WTC11 (cell line): ENCODE data around the gene ST6GALNAC5. TPM values are rescaled to one million over a fixed set of nuclear protein-coding genes. Genes with fewer than 3 reads are reported as not detected.

Source experiments
- ATAC-seq: fragments of 200-7000 bp; cut with Tn5 transposase; 2 replicates; pipeline ENCODE4 v1.10.0; 2021; ENCODE audit warnings: mild to moderate bottlenecking, moderate library complexity
- CTCF ChIA-PET: fragments of 300-600 bp; sonication (Branson Sonifier 250); formaldehyde crosslinking; loops from one replicate; lab custom pipeline; 2021; ENCODE audit warnings: antibody characterized with exemption; lab: Charles Lee
- POLR2A ChIA-PET: fragments of 350-600 bp; sonication (Branson Sonifier 250); formaldehyde crosslinking; loops from one replicate; lab custom pipeline; 2021; ENCODE audit warnings: antibody characterized with exemption; lab: Charles Lee
- DNase-seq: peaks from one replicate; pipeline ENCODE4 v3.0.0; 2021; ENCODE audit warnings: low spot score
- H3K27ac Mint-ChIP-seq: 2 replicates; pipeline ENCODE4 v1.8.0; 2021; ENCODE audit warnings: mixed read lengths
- H3K27me3 Mint-ChIP-seq: 2 replicates; pipeline ENCODE4 v1.8.0; 2021; ENCODE audit warnings: low read depth, mild to moderate bottlenecking, moderate library complexity, mixed read lengths
- H3K36me3 Mint-ChIP-seq: 2 replicates; pipeline ENCODE4 v1.8.0; 2021; ENCODE audit warnings: mixed read lengths
- H3K4me1 Mint-ChIP-seq: 2 replicates; pipeline ENCODE4 v1.8.0; 2022; ENCODE audit warnings: mixed read lengths
- H3K4me3 Mint-ChIP-seq: 2 replicates; pipeline ENCODE4 v1.8.0; 2021; ENCODE audit warnings: mild to moderate bottlenecking, moderate library complexity, mixed read lengths
- H3K9me3 Mint-ChIP-seq: 2 replicates; pipeline ENCODE4 v1.8.0; 2021; ENCODE audit warnings: mixed read lengths
- ATF3 ChIP-seq: sonication (generic); formaldehyde crosslinking; conservative IDR thresholded peaks from 2 replicates; pipeline ENCODE4 v1.8.1; 2022; ENCODE audit warnings: mild to moderate bottlenecking, missing genetic modification reagents
- CREB1 ChIP-seq: sonication (generic); formaldehyde crosslinking; IDR thresholded peaks from 2 replicates; pipeline ENCODE4 v1.8.0; 2023; ENCODE audit warnings: mild to moderate bottlenecking, missing genetic modification reagents
- ELF4 ChIP-seq: sonication (generic); formaldehyde crosslinking; IDR thresholded peaks from 2 replicates; pipeline ENCODE4 v1.8.1; 2022; ENCODE audit warnings: low read depth, mild to moderate bottlenecking, moderate library complexity, missing genetic modification reagents
- FOXP1 ChIP-seq: sonication (generic); formaldehyde crosslinking; IDR thresholded peaks from 2 replicates; pipeline ENCODE4 v1.8.0; 2022; ENCODE audit warnings: missing genetic modification reagents, mild to moderate bottlenecking, moderate library complexity, borderline replicate concordance
- IRF2 ChIP-seq: sonication (generic); formaldehyde crosslinking; IDR thresholded peaks from 2 replicates; pipeline ENCODE4 v1.8.0; 2022; ENCODE audit warnings: low read depth, missing genetic modification reagents, borderline replicate concordance
- MYBL2 ChIP-seq: sonication (generic); formaldehyde crosslinking; IDR thresholded peaks from 2 replicates; pipeline ENCODE4 v1.8.1; 2023; ENCODE audit warnings: mild to moderate bottlenecking, moderate library complexity, missing genetic modification reagents
- NFATC4 ChIP-seq: fragments of 250-450 bp; sonication (Bioruptor Pico); IDR thresholded peaks from 2 replicates; pipeline ENCODE4 v1.9.0; 2021; ENCODE audit warnings: mild to moderate bottlenecking
- PRDM15 ChIP-seq: sonication (generic); formaldehyde crosslinking; IDR thresholded peaks from 2 replicates; pipeline ENCODE4 v1.8.0; 2022; ENCODE audit warnings: missing genetic modification reagents
- SP1 ChIP-seq: sonication (generic); formaldehyde crosslinking; conservative IDR thresholded peaks from 2 replicates; pipeline ENCODE4 v1.8.1; 2022; ENCODE audit warnings: missing genetic modification reagents
- STAT6 ChIP-seq: sonication (generic); formaldehyde crosslinking; conservative IDR thresholded peaks from 2 replicates; pipeline ENCODE4 v1.8.1; 2023; ENCODE audit warnings: mild to moderate bottlenecking, low read depth, missing genetic modification reagents, moderate library complexity
- ZNF232 ChIP-seq: sonication (generic); formaldehyde crosslinking; IDR thresholded peaks from 2 replicates; pipeline ENCODE4 v1.8.0; 2022; ENCODE audit warnings: mild to moderate bottlenecking, missing genetic modification reagents
- ZNF263 ChIP-seq: sonication (generic); formaldehyde crosslinking; IDR thresholded peaks from 2 replicates; pipeline ENCODE4 v1.8.1; 2022; ENCODE audit warnings: low read depth, mild to moderate bottlenecking, moderate library complexity, missing genetic modification reagents
- ZNF416 ChIP-seq: fragments of 250-450 bp; sonication (Bioruptor Pico); IDR thresholded peaks from 2 replicates; pipeline ENCODE4 v1.9.0; 2021; ENCODE audit warnings: mild to moderate bottlenecking, inconsistent platforms
- ZNF423 ChIP-seq: fragments of 250-450 bp; sonication (Bioruptor Pico); IDR thresholded peaks from 2 replicates; pipeline ENCODE4 v2.1.2; 2022; ENCODE audit warnings: mild to moderate bottlenecking, moderate library complexity
- total RNA-seq: library from RNA; stranded (reverse); gene quantifications from 3 replicates; pipeline ENCODE4 v1.2.3, GENCODE V29; 2021
- TF ChIP-seq, protein P1 (sequence below): sonication (generic); formaldehyde crosslinking; IDR thresholded peaks from 2 replicates; pipeline ENCODE4 v1.8.1; 2022; ENCODE audit warnings: missing genetic modification reagents, borderline replicate concordance
- TF ChIP-seq, protein P2 (sequence below): fragments of 250-450 bp; sonication (Bioruptor Pico); IDR thresholded peaks from 2 replicates; pipeline ENCODE4 v1.8.0; 2021; ENCODE audit warnings: mild to moderate bottlenecking
- TF ChIP-seq, protein P3 (sequence below): sonication (generic); formaldehyde crosslinking; IDR thresholded peaks from 2 replicates; pipeline ENCODE4 v1.8.0; 2022; ENCODE audit warnings: mild to moderate bottlenecking, missing genetic modification reagents
- TF ChIP-seq, protein P4 (sequence below): sonication (generic); formaldehyde crosslinking; IDR thresholded peaks from 2 replicates; pipeline ENCODE4 v1.8.0; 2023; ENCODE audit warnings: missing genetic modification reagents, mild to moderate bottlenecking, borderline replicate concordance

Gene ST6GALNAC5
- total RNA-seq, 1 experiment from 2014 or later: 9.6 TPM

GRCh38 chr1:77057994-77058585 is 190.8 kb downstream of the ST6GALNAC5 start:
- peak; percentile 16 for DNase-seq
- ATAC-seq: peak; percentile 22; the same call in 1 of the 2 replicates
- Mint-ChIP-seq H3K36me3 (no peaks in the 10 kb centered on the region), H3K9me3 (peaks cover 5% of the 10 kb centered on the region), H3K4me1 (peaks cover 43% of the 10 kb centered on the region), H3K27me3 (no peaks in the 10 kb centered on the region), H3K4me3 (no peak overlapping the region), H3K27ac (no peak overlapping the region)
- no peak for TF ChIP-seq ATF3 (CRISPR knock-in tag)
- TF ChIP-seq ELF4 (CRISPR knock-in tag): no peak
- TF ChIP-seq, protein P1, sequence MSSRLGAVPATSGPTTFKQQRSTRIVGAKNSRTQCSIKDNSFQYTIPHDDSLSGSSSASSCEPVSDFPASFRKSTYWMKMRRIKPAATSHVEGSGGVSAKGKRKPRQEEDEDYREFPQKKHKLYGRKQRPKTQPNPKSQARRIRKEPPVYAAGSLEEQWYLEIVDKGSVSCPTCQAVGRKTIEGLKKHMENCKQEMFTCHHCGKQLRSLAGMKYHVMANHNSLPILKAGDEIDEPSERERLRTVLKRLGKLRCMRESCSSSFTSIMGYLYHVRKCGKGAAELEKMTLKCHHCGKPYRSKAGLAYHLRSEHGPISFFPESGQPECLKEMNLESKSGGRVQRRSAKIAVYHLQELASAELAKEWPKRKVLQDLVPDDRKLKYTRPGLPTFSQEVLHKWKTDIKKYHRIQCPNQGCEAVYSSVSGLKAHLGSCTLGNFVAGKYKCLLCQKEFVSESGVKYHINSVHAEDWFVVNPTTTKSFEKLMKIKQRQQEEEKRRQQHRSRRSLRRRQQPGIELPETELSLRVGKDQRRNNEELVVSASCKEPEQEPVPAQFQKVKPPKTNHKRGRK: no peak
- no peak for TF ChIP-seq IRF2 (CRISPR knock-in tag)
- no peak for TF ChIP-seq ZNF263 (CRISPR knock-in tag)
- TF ChIP-seq MYBL2 (CRISPR knock-in tag): no peak
- TF ChIP-seq ZNF416 (CRISPR knock-in tag): no peak
- TF ChIP-seq NFATC4 (CRISPR knock-in tag): no peak
- TF ChIP-seq STAT6: no peak
- TF ChIP-seq, protein P2, sequence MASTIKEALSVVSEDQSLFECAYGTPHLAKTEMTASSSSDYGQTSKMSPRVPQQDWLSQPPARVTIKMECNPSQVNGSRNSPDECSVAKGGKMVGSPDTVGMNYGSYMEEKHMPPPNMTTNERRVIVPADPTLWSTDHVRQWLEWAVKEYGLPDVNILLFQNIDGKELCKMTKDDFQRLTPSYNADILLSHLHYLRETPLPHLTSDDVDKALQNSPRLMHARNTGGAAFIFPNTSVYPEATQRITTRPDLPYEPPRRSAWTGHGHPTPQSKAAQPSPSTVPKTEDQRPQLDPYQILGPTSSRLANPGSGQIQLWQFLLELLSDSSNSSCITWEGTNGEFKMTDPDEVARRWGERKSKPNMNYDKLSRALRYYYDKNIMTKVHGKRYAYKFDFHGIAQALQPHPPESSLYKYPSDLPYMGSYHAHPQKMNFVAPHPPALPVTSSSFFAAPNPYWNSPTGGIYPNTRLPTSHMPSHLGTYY: no peak
- TF ChIP-seq CREB1 (CRISPR knock-in tag): no peak
- no peak for TF ChIP-seq ZNF232 (CRISPR knock-in tag)
- TF ChIP-seq SP1 (CRISPR knock-in tag): no peak
- TF ChIP-seq, protein P3, sequence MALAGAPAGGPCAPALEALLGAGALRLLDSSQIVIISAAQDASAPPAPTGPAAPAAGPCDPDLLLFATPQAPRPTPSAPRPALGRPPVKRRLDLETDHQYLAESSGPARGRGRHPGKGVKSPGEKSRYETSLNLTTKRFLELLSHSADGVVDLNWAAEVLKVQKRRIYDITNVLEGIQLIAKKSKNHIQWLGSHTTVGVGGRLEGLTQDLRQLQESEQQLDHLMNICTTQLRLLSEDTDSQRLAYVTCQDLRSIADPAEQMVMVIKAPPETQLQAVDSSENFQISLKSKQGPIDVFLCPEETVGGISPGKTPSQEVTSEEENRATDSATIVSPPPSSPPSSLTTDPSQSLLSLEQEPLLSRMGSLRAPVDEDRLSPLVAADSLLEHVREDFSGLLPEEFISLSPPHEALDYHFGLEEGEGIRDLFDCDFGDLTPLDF (CRISPR knock-in tag): no peak
- CTCF ChIA-PET: interaction anchor here (1.0 kb wide), 1 partner anchor 41 kb away, joined by 3 read pairs; no protein-coding TSS in a partner anchor
- POLR2A ChIA-PET: no interaction called here

DNA sequence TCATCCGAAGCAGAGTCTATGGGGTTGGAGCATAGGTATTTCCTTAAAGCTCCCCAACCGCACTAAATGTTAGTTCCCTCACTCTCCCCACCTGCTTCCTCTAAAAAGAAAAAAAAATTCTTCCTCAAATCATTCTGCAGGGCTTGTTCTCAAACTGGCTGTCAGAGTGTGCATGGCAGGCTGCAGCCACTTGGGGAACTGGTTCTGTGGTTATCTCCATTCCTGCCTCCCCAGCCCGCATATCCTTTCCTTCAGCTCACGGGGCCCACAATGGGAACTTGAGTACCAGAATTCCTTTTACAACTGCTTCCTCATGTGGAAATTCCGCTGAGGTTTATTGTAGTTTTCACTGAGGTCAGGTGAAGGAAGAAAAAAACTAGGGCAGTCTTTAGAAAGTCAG is 192.7 kb downstream of the ST6GALNAC5 start:
- ATAC-seq: peak; percentile 93
- peak; percentile 47 for DNase-seq
- no peaks in the 10 kb centered on the region for H3K36me3 Mint-ChIP-seq
- CTCF ChIA-PET: interaction anchor here (0.5 to 1.7 kb wide), 5 partner anchors 14 to 906 kb away, joined by 3 to 7 read pairs (median 3); no protein-coding TSS in a partner anchor
- no peak overlapping the region for H3K4me3 Mint-ChIP-seq
- peaks cover 3% of the 10 kb centered on the region for H3K9me3 Mint-ChIP-seq
- peaks cover 43% of the 10 kb centered on the region for H3K4me1 Mint-ChIP-seq
- POLR2A ChIA-PET: no interaction called here
- peak overlapping the region; percentile 66 for H3K27ac Mint-ChIP-seq
- no peaks in the 10 kb centered on the region for H3K27me3 Mint-ChIP-seq
- TF ChIP-seq ZNF423 (CRISPR knock-in tag) (no peak), PRDM15 (no peak), FOXP1 (CRISPR knock-in tag) (no peak)
- TF ChIP-seq, protein P3 (CRISPR knock-in tag): no peak
- TF ChIP-seq, protein P4, sequence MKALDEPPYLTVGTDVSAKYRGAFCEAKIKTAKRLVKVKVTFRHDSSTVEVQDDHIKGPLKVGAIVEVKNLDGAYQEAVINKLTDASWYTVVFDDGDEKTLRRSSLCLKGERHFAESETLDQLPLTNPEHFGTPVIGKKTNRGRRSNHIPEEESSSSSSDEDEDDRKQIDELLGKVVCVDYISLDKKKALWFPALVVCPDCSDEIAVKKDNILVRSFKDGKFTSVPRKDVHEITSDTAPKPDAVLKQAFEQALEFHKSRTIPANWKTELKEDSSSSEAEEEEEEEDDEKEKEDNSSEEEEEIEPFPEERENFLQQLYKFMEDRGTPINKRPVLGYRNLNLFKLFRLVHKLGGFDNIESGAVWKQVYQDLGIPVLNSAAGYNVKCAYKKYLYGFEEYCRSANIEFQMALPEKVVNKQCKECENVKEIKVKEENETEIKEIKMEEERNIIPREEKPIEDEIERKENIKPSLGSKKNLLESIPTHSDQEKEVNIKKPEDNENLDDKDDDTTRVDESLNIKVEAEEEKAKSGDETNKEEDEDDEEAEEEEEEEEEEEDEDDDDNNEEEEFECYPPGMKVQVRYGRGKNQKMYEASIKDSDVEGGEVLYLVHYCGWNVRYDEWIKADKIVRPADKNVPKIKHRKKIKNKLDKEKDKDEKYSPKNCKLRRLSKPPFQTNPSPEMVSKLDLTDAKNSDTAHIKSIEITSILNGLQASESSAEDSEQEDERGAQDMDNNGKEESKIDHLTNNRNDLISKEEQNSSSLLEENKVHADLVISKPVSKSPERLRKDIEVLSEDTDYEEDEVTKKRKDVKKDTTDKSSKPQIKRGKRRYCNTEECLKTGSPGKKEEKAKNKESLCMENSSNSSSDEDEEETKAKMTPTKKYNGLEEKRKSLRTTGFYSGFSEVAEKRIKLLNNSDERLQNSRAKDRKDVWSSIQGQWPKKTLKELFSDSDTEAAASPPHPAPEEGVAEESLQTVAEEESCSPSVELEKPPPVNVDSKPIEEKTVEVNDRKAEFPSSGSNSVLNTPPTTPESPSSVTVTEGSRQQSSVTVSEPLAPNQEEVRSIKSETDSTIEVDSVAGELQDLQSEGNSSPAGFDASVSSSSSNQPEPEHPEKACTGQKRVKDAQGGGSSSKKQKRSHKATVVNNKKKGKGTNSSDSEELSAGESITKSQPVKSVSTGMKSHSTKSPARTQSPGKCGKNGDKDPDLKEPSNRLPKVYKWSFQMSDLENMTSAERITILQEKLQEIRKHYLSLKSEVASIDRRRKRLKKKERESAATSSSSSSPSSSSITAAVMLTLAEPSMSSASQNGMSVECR (CRISPR knock-in tag): no peak
